OCI-LY3 (cell line): ENCODE results near the gene RBM46.

Experiments used
- H2AFZ ChIP-seq: fragments of 200-600, 300-600 bp; shearing (Covaris generic); 2 replicates; pipeline ENCODE4 v1.6.0; 2014; ENCODE audit warnings: antibody characterized with exemption, low read depth, low read length
- H3K27ac ChIP-seq: fragments of 200-600, 300-600 bp; sonication (generic); 2 replicates; pipeline ENCODE4 v1.5.1; 2014; ENCODE audit warnings: mild to moderate bottlenecking, low read length, moderate library complexity, mixed read lengths
- H3K27me3 ChIP-seq: fragments of 200-600, 300-600 bp; sonication (generic); 2 replicates; pipeline ENCODE4 v1.6.1; 2014; ENCODE audit warnings: low read depth, low read length, mixed read lengths
- H3K36me3 ChIP-seq: fragments of 200-600, 300-600 bp; sonication (generic); replicated peaks from 2 replicates; pipeline ENCODE3; 2014; ENCODE audit warnings: low read depth, low read length, mixed read lengths
- H3K4me1 ChIP-seq: fragments of 300-600, 200-600 bp; sonication (generic); 2 replicates; pipeline ENCODE4 v1.6.1; 2014; ENCODE audit warnings: low read length, mixed read lengths
- H3K4me2 ChIP-seq: fragments of 200-600, 300-600 bp; sonication (generic); 2 replicates; pipeline ENCODE4 v1.6.1; 2014; ENCODE audit warnings: low read length, mixed read lengths
- H3K4me3 ChIP-seq: fragments of 300-600, 200-600 bp; sonication (generic); 2 replicates; pipeline ENCODE4 v1.5.1; 2014; ENCODE audit warnings: antibody characterized with exemption, mild to moderate bottlenecking, low read length, moderate library complexity
- H3K79me2 ChIP-seq: fragments of 300-600, 200-600 bp; shearing (Covaris generic); 2 replicates; pipeline ENCODE4 v1.6.1; 2014; ENCODE audit warnings: mild to moderate bottlenecking, low read length, mixed read lengths
- H3K9ac ChIP-seq: fragments of 300-600, 200-600 bp; shearing (Covaris generic); 2 replicates; pipeline ENCODE4 v1.6.0; 2014; ENCODE audit warnings: mild to moderate bottlenecking, low read length, moderate library complexity
- H3K9me3 ChIP-seq: fragments of 200-600, 300-600 bp; shearing (Covaris generic); 2 replicates; pipeline ENCODE4 v1.6.1; 2014; ENCODE audit warnings: low read length, mixed read lengths; ENCODE audit not compliant: insufficient read depth
- H4K20me1 ChIP-seq: fragments of 200-600, 300-600 bp; sonication (generic); 2 replicates; pipeline ENCODE4 v1.6.1; 2016; ENCODE audit warnings: low read length, mixed read lengths; ENCODE audit not compliant: insufficient read depth
- EZH2phosphoT487 ChIP-seq: fragments of 200-600 bp; shearing (Covaris generic); IDR thresholded peaks from 2 replicates; pipeline ENCODE4 v1.6.1; 2018; ENCODE audit warnings: antibody characterized with exemption, mixed run types, low read depth
- TF ChIP-seq, protein P1 (sequence below): fragments of 200-600, 300-600 bp; sonication (generic); IDR thresholded peaks from 2 replicates; pipeline ENCODE4 v1.5.1; 2014; ENCODE audit warnings: antibody characterized with exemption, low read length, low read depth

Gene RBM46

DNA sequence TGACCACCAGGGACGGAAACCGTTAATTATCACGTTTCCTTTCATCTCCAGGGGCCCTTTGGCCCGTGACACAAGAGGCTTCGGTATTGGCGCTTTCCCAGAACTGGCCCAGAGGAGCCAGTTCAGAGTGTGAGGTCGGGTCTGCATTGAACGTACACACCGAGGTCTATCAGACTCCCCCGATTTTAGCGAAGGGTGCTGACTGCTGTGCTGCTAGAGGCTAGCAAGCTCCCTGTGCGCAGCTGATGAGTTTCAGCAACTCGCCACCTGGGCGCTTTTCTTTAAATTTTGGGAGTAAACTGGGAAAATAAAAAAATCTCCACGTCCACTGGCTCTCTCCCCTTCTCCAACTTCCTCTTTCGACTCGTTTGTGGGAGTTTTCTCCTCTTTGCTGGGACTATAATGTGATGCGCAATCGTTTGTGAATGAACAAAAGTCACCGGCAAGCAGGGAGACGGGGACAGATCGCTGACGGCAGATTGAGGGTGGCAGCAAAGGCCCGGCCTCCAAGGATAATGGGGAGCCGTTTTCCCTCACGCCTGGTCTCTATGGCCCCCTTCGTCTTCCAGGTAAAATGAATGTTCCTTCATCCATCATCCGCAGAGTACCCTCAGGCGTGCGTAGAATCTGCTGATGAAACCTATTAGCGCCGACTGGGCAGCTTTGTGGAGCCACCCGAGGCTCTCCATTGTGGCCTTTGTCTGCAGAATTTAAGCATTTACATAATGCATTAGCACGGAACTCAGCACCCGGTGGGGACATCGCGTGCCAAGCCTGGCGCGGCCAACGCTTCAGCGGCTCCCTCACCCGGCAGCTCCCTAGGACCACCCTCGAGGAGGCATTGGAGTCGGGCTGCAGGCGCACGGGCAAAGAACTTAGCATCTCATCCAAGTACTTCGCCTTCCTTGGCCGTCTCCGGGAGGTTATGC, 38.9 kb upstream of the RBM46 start:
- H3K4me2 ChIP-seq: no peak overlapping the region
- H3K9me3 ChIP-seq: no peaks in the 10 kb centered on the region
- H3K9ac ChIP-seq: no peak overlapping the region
- no peaks in the 10 kb centered on the region for H4K20me1 ChIP-seq
- H2AFZ ChIP-seq: no peak overlapping the region
- no peaks in the 10 kb centered on the region for H3K79me2 ChIP-seq
- H3K36me3 ChIP-seq: no peaks in the 10 kb centered on the region
- TF ChIP-seq, protein P1, sequence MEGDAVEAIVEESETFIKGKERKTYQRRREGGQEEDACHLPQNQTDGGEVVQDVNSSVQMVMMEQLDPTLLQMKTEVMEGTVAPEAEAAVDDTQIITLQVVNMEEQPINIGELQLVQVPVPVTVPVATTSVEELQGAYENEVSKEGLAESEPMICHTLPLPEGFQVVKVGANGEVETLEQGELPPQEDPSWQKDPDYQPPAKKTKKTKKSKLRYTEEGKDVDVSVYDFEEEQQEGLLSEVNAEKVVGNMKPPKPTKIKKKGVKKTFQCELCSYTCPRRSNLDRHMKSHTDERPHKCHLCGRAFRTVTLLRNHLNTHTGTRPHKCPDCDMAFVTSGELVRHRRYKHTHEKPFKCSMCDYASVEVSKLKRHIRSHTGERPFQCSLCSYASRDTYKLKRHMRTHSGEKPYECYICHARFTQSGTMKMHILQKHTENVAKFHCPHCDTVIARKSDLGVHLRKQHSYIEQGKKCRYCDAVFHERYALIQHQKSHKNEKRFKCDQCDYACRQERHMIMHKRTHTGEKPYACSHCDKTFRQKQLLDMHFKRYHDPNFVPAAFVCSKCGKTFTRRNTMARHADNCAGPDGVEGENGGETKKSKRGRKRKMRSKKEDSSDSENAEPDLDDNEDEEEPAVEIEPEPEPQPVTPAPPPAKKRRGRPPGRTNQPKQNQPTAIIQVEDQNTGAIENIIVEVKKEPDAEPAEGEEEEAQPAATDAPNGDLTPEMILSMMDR: no peak
- TF ChIP-seq EZH2phosphoT487: no peak
- H3K27ac ChIP-seq: no peak overlapping the region
- H3K4me3 ChIP-seq: no peak overlapping the region
- no peaks in the 10 kb centered on the region for H3K27me3 ChIP-seq
- no peaks in the 10 kb centered on the region for H3K4me1 ChIP-seq

DNA sequence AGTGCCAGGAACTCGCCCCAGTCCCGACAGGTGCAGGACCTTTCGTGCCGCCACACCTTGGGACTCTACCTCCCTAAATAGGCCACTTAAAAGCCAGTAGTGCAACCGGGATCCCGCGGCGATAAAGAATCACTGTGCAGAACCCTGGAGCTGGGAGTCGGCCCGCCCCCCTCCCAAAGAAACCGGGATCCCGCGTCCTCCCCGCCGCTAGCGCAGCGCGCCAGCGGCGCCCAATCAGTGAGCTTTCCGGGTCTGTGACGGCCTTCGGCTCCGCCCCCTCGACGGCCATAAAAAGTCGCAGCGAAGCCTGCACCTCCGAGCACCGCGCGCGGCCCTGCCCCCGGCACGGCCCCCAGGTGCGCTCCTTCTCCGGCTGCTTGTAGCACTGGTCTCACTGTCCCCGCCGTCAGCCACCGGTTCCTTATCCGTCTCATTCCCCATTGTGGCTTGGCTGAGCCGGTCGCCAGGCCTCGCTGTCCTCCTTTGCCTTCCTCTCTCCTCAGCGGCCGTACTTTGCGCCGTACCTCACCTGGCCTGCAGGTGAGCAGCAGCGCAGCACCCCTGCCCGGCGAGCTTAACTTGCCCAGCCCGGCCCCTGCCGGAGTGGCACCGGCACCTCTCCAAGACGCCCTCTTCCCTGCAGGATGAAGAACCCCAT, 37.3 kb upstream of the RBM46 start, which contains the start of gene LRAT:
Gene LRAT (plus strand): TSS at position 318 of the 658 bp plus-strand sequence. CDS start 327 bp downstream, at position 645.
- no peak within 1 kb of the TSS for H3K4me2 ChIP-seq
- no peaks in the 10 kb centered on the region for H3K36me3 ChIP-seq
- no peak within 1 kb of the TSS for H2AFZ ChIP-seq
- no peak within 1 kb of the TSS for H3K4me3 ChIP-seq
- no peaks in the 10 kb centered on the region for H4K20me1 ChIP-seq
- no peaks in the 10 kb centered on the region for H3K79me2 ChIP-seq
- no peaks in the 10 kb centered on the region for H3K27me3 ChIP-seq
- H3K27ac ChIP-seq: no peak within 1 kb of the TSS
- H3K9me3 ChIP-seq: no peaks in the 10 kb centered on the region
- TF ChIP-seq, protein P1: no peak
- no peak for TF ChIP-seq EZH2phosphoT487
- no peaks in the 10 kb centered on the region for H3K4me1 ChIP-seq
- no peak within 1 kb of the TSS for H3K9ac ChIP-seq

DNA sequence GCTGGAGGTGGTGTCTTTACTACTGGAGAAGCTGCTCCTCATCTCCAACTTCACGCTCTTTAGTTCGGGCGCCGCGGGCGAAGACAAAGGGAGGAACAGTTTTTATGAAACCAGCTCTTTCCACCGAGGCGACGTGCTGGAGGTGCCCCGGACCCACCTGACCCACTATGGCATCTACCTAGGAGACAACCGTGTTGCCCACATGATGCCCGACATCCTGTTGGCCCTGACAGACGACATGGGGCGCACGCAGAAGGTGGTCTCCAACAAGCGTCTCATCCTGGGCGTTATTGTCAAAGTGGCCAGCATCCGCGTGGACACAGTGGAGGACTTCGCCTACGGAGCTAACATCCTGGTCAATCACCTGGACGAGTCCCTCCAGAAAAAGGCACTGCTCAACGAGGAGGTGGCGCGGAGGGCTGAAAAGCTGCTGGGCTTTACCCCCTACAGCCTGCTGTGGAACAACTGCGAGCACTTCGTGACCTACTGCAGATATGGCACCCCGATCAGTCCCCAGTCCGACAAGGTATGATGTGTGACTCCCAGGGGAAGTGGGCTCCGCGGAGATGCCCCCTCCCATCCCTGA, 36.6 kb upstream of the RBM46 start:
- H3K4me3 ChIP-seq: no peak overlapping the region
- H3K4me2 ChIP-seq: no peak overlapping the region
- no peak overlapping the region for H2AFZ ChIP-seq
- no peaks in the 10 kb centered on the region for H3K27me3 ChIP-seq
- no peaks in the 10 kb centered on the region for H3K36me3 ChIP-seq
- no peaks in the 10 kb centered on the region for H3K79me2 ChIP-seq
- no peaks in the 10 kb centered on the region for H3K4me1 ChIP-seq
- no peaks in the 10 kb centered on the region for H3K9me3 ChIP-seq
- no peak overlapping the region for H3K9ac ChIP-seq
- H3K27ac ChIP-seq: no peak overlapping the region
- TF ChIP-seq EZH2phosphoT487: no peak
- TF ChIP-seq, protein P1: no peak
- H4K20me1 ChIP-seq: no peaks in the 10 kb centered on the region

DNA sequence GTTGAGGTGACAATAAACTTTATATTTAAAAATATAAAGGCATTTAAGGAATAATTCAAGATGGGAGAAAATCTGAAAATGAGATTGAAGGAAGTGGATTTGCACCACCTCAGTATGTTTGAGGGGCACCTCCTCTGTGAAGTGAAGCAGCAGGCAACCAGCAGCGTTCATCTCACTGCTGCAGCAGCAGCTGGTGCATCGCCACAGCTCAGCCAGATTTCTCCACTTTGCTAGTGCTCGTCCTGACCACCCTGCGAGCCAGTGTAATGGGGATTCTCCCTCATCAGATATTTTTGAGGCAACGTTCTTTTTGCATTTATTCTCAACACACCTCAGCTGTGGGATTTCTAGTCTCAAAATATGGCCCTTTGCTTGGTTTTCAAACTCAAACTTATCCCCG, 23.4 kb upstream of the RBM46 start:
- no peak overlapping the region for H3K4me3 ChIP-seq
- no peaks in the 10 kb centered on the region for H4K20me1 ChIP-seq
- no peak overlapping the region for H2AFZ ChIP-seq
- no peaks in the 10 kb centered on the region for H3K36me3 ChIP-seq
- H3K4me2 ChIP-seq: no peak overlapping the region
- peaks cover 7% of the 10 kb centered on the region for H3K4me1 ChIP-seq
- peaks cover 2% of the 10 kb centered on the region; the same call in 1 of the 2 replicates for H3K27me3 ChIP-seq
- H3K27ac ChIP-seq: no peak overlapping the region
- no peaks in the 10 kb centered on the region for H3K9me3 ChIP-seq
- H3K9ac ChIP-seq: no peak overlapping the region
- TF ChIP-seq, protein P1: no peak
- no peak for TF ChIP-seq EZH2phosphoT487
- no peaks in the 10 kb centered on the region for H3K79me2 ChIP-seq
